ENCODE results near the gene FLCN.

GRCh38 chr17:17165666-17166308 lies 71.2 kb downstream of the FLCN start:
- TF ChIP-seq CTCF (IDR thresholded peaks at IDR 0.05; ENCODE audit: insufficient read depth, low read length) (no peak), GABPA (IDR thresholded peaks at IDR 0.05; ENCODE audit: low read depth) (no peak)
- TF ChIP-seq, protein P1, sequence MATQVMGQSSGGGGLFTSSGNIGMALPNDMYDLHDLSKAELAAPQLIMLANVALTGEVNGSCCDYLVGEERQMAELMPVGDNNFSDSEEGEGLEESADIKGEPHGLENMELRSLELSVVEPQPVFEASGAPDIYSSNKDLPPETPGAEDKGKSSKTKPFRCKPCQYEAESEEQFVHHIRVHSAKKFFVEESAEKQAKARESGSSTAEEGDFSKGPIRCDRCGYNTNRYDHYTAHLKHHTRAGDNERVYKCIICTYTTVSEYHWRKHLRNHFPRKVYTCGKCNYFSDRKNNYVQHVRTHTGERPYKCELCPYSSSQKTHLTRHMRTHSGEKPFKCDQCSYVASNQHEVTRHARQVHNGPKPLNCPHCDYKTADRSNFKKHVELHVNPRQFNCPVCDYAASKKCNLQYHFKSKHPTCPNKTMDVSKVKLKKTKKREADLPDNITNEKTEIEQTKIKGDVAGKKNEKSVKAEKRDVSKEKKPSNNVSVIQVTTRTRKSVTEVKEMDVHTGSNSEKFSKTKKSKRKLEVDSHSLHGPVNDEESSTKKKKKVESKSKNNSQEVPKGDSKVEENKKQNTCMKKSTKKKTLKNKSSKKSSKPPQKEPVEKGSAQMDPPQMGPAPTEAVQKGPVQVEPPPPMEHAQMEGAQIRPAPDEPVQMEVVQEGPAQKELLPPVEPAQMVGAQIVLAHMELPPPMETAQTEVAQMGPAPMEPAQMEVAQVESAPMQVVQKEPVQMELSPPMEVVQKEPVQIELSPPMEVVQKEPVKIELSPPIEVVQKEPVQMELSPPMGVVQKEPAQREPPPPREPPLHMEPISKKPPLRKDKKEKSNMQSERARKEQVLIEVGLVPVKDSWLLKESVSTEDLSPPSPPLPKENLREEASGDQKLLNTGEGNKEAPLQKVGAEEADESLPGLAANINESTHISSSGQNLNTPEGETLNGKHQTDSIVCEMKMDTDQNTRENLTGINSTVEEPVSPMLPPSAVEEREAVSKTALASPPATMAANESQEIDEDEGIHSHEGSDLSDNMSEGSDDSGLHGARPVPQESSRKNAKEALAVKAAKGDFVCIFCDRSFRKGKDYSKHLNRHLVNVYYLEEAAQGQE (IDR thresholded peaks at IDR 0.05; ENCODE audit: insufficient replicate concordance, low read depth), result no peak
